GM21717 (cell line): Measurements from ENCODE around the gene TRAK1.
"Not testable (repeated sequence)": the region's sequence is repeated elsewhere in the genome, so short reads cannot be mapped to it uniquely, and the experiment has no call there.

Experiments
- ATAC-seq: cut with Tn5 transposase; IDR thresholded peaks from one replicate; pipeline ENCODE4 v1.9.1; 2021; ENCODE audit warnings: mild to moderate bottlenecking, moderate library complexity; ENCODE audit not compliant: unreplicated experiment

TRAK1 gene

GRCh38 chr3:42095540-42095939 is 4.4 kb downstream of the TRAK1 start:
- ATAC-seq: no peak

- ATAC-seq: no peak
These were observed 5.8 kb downstream of the TRAK1 start for GRCh38 chr3:42096796-42097565.

DNA sequence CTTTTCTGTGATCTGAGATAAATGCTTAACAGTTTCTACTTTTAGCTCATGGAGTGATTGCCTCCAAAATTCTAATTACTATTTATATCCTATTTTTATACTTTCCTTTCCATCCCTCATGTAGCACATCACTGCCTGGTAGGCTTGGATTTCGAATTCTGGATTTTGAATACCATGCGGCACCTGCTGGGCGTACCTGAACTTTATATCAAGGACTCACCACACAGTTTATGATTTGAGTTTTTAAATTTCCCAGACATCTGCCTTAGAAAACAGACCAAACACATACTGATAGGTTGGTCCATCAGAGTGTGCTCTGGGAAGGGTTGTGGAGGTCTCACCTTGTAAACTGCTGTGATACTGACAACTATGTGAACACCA is 6.4 kb downstream of the TRAK1 start:
- no peak for ATAC-seq

GRCh38 chr3:42098171-42098570 is 7.0 kb downstream of the TRAK1 start:
- ATAC-seq: no peak

GRCh38 chr3:42099020-42099765 is 8.0 kb downstream of the TRAK1 start:
- no peak for ATAC-seq

DNA sequence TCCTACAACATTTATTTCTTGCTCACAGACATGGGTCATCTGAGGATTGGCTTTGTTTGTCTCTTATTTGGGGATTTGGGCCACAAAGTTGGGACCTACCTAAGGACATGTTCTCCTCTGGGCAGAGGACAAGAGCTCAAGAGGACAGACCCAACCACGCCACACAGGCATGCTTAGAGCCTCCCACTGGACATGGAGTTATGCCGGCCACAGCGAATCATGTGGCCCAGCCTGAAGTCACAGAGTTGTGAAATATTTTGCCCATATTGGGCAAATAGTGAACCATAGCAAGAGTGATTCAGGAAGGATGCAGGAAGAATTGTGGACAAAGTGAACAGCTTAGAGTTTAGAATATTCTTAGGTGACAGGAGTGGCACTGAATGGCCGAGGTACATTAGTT is 9.9 kb downstream of the TRAK1 start:
- no peak for ATAC-seq

GRCh38 chr3:42101481-42101880 is 10.3 kb downstream of the TRAK1 start:
- ATAC-seq: no peak

DNA sequence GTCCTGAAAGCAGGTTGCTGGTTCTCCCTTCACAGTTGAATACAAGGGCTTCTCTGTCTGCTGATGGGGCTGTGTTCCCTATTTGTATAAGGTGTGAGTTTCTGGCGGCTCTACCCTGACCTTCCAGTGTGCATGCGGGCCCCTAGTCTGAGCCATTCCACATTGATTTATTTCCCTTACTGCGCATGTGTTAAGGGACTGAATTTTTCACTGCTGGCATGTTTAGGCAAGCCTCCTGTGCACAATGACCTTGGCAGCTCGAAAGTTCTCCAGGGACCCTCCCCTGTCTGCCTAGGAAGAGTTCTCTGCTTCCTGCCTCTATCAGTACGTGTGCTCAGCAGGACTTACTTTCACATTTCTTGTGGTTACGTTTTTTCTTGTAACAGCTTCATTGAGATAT is 11.4 kb downstream of the TRAK1 start:
- no peak for ATAC-seq

- ATAC-seq: not testable (repeated sequence)
These were observed 12.9 kb downstream of the TRAK1 start for GRCh38 chr3:42103921-42104665.

GRCh38 chr3:42105994-42106393 is 14.8 kb downstream of the TRAK1 start:
- not testable (repeated sequence) for ATAC-seq

DNA sequence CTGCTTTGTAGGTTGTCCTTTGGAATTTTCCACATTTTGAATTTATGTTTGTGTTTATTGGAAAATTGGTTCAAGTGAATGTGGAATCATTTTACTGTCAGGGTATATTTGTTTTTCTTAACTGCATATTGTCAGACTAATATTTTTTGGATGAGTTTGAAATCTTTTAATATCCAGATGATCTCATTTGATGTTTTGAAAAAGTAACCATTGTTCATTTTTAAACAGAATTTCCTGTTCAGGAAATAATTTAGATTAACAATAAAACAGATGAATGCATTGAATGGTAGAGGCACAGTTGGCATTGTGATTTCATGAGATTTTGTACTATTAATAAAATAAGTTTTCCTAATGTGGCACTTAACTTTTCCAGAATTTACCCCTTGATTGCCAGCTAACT is 15.5 kb downstream of the TRAK1 start:
- no peak for ATAC-seq

GRCh38 chr3:42110631-42111030 is 19.5 kb downstream of the TRAK1 start:
- ATAC-seq: no peak

GRCh38 chr3:42114130-42114725 is 23.1 kb downstream of the TRAK1 start:
- no peak for ATAC-seq

- ATAC-seq: no peak
These were observed 24.1 kb downstream of the TRAK1 start for GRCh38 chr3:42115215-42115614.

DNA sequence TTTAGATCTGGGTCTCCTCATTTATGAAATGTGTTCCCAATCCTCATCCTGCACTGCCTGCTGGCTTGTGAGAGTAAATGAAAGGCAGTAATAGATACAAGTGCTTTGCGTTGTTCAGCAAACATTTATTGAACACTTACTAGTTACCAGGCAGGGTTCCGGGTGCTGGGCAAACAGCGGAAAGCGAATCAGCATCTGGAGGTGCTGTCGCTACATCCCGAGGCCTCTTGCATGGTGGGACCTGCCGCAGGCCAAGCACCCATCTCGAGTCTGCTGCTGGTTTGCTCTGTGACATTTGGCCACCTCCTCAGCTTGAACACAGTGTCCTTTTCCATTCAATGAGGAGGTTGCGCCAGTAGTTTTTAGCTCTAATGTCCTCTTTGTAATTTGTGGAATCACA is 24.8 kb downstream of the TRAK1 start:
- no peak for ATAC-seq

- ATAC-seq: no peak
These were observed 25.3 kb downstream of the TRAK1 start for GRCh38 chr3:42116466-42116865.

DNA sequence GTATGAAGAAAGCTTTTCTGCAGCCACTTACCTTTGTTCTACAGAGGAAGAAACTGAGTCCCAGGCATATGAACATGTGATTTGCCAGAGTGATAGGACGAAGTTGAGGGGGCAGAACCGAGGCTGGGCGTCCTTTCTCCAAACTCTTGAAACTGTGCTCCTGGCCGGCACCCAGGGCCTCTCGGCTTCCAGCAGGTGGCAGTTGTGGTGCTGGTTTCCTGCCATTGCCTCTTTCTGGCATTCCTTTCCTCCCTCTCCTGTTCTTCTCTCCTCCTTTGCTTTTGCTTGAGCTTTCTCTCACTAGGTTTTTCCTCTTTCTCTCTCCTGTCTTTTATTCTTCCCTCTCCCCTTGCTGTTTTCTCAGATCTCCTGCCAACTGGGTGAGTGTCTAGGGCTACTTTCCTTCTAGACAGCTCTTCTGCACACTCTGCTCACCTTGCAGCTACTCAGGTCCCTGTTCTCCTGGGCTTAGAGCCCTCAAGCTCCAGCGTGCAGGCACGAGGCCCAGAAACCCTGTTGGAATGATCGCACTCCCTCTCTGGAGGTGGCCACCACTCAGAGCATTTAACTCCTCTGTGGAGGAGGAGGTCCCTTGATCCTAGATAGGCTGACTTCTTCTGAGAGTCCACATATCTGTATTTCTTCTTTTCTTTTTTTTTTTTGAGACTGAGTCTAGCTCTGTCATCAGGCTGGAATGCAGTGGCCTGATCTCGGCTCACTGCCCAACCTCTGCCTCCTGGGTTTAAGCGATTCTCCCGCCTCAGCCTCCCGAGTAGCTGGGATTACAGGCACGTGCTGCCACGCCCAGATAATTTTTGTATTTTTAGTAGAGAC is 26.2 kb downstream of the TRAK1 start:
- no peak for ATAC-seq

DNA sequence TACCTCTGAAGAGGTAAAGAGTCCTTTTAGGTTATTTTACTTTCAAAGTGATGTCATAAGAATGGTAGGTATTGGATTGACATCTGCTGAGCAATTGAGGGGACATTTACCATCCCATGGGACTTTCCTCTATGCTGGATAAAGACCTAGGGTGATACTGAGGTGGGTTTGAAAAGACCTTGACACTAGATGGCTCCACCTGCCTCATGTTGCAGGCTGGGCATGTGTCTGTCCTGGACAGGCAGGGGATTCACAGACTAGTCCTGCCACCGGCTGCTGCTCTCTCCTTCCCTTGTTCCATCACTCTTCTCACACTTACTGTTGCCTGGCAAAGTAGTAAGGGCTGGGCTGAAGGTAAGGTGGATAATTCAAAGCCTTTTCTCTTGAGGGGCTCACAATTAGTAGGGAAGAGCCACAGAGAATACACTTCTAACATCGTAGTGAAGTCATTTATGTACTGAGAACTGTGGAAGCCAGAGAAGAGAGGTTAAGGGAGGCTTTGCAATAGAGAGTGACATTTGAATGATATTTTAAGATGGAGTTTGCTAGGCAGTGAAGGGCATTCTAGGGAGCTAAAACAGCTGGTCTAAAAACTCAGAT is 27.7 kb downstream of the TRAK1 start:
- ATAC-seq: peak; percentile 76

GRCh38 chr3:42119561-42120355 is 28.6 kb downstream of the TRAK1 start:
- no peak for ATAC-seq
